Pancreas (tissue), 10 donors: Measurements from ENCODE around the gene PYGL. TPM values are rescaled to one million over a fixed set of nuclear protein-coding genes. Genes with fewer than 3 reads are reported as not detected.
A peak's percentile ranks its signal among the peaks of the same experiment; 100 is the strongest.

Experiments used
- ATAC-seq, 4 donors: fragments of 200-7000 bp; cut with Tn5 transposase; one replicate each; pipeline versions ENCODE4 v1.8.0 to v1.9.1; 2020; ENCODE audit warnings: mild to moderate bottlenecking in 4 of 4, moderate library complexity in 4 of 4
- DNase-seq, 6 donors: peaks; one replicate each; pipeline ENCODE4 v3.0.0-alpha.2; 2020
- FAIRE-seq: peaks from 2 replicates; lab custom pipeline; 2012; peaks lifted over from hg19 to GRCh38; lab: Jason Lieb, UNC
- H3K27ac ChIP-seq, 4 donors: fragments of 200-600 bp; sonication (generic); 1 replicate in 3 of 4; 2 replicates in 1 of 4; pipeline versions ENCODE4 v1.5.0 to v1.8.0; 2020
- H3K27me3 ChIP-seq, 4 donors: fragments of 200-600 bp; one replicate each; pipeline ENCODE4 v1.8.0; 2021
- H3K36me3 ChIP-seq, 3 donors: fragments of 200-600 bp; sonication (generic) in 1 of 3; one replicate each; pipeline versions ENCODE4 v1.5.0 to v1.8.0; 2020 to 2021
- H3K4me1 ChIP-seq, 3 donors: fragments of 200-600 bp; one replicate each; pipeline ENCODE4 v1.8.0; 2021
- H3K4me3 ChIP-seq, 4 donors: fragments of 200-600 bp; sonication (generic) in 2 of 4; one replicate each; pipeline versions ENCODE4 v1.5.0 to v1.8.0; 2020 to 2021
- H3K9me3 ChIP-seq, 4 donors: fragments of 200-600 bp; one replicate each; pipeline ENCODE4 v1.8.0; 2021
- CTCF ChIP-seq, 4 donors: fragments of 200-600 bp; sonication (generic) in 3 of 4; IDR thresholded peaks; one replicate each; pipeline versions ENCODE4 v1.5.0 to v1.8.0; 2021; ENCODE audit warnings: antibody characterized with exemption in 4 of 4
- WGBS, 2 donors: extraction: QIAGEN DNeasy Blood & Tissue Kit; methylation state at CpG; one replicate each; pipeline ENCODE4 v1.1.7; 2013; 5-methylcytosine and 5-hydroxymethylcytosine counted together
- intact Hi-C, 3 donors: fragments of 100-400 bp; cut with DNase I; formaldehyde crosslinking; loops; one replicate each; pipeline versions ENCODE4 v1.11.1 to v1.14.2; 2022
- polyA plus RNA-seq, 2 donors: library from polyadenylated mRNA; stranded (reverse); fragments of 200-250 nt; gene quantifications; one replicate each; pipeline ENCODE4 v1.2.3, GENCODE V29; 2013
- total RNA-seq, 6 donors: library from RNA; stranded (reverse); fragmentation: NEBNext Ultra II Directional in 4 of 6; extraction: Animal tissue kit (Norgen Biotek cat#: 25700) in 4 of 6; gene quantifications; one replicate each; pipeline versions ENCODE4 v1.2.1 to v1.2.4, GENCODE V29; 2021 to 2023
- donor health status: healthy with polysubstance abuse.
- donor health status: DM: no; HTN: no; CAD: no; lungs with moderate emphysema.
- donor health status: DM: no; HTN: no; CAD: no.
- donor health status: control.
- donor health status: control.
- donor health status: Bipolar disorder and iron deficiency.
- donor health status: DM: yes; HTN: yes; CAD: no.
- donor health status: DM: no; HTN: no; CAD: no.
- donor health status: DM: no; HTN: no; CAD: no.
- donor health status: DM: yes; HTN: yes; CAD: no.

The PYGL gene
- total and polyA plus RNA-seq, 8 donors: 2.6 to 17.8 (median 5.4) TPM

- no peaks in the 10 kb centered on the region for H3K9me3 ChIP-seq
- FAIRE-seq: no peak
- WGBS, 2 donors: 41 to 47% methylated on average over 1 of the region's 1 CpG
- peak in 2 of 4 donors; percentile 52 to 63 for ATAC-seq
- H3K36me3 ChIP-seq: no peaks in the 10 kb centered on the region
- intact Hi-C loops: no loop called here
- no peak for DNase-seq
- H3K27ac ChIP-seq: no peak overlapping the region
- H3K4me3 ChIP-seq: no peak overlapping the region
- no peaks in the 10 kb centered on the region for H3K27me3 ChIP-seq
- no peak for TF ChIP-seq CTCF (IDR thresholded peaks at IDR 0.05)
- H3K4me1 ChIP-seq: peaks cover 0 to 3% (median 0%) of the 10 kb centered on the region in 3 donors
Observed at GRCh38 chr14:50932156-50932555, 12.1 kb downstream of the PYGL start.

DNA sequence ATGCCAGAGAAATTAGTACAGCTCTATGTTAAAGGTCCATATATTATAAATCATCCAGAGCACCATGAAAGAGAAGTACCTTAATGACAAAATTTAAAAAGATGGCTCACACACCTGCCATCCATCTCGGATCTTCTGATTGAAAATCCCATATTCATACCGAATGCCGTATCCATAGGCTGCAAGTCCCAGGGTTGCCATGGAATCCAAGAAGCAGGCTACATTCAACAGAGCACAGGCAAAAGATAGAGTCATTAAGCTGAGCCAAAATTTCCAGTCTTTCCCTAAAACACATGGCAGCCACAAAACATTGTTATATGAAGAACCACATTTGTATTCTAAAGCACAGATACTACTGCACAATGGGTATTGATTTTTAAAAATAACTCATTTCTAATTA lies 12.7 kb downstream of the PYGL start:
- H3K36me3 ChIP-seq: no peaks in the 10 kb centered on the region
- H3K27ac ChIP-seq: no peak overlapping the region
- H3K27me3 ChIP-seq: no peaks in the 10 kb centered on the region
- no peak for ATAC-seq
- peaks cover 0 to 3% (median 0%) of the 10 kb centered on the region in 3 donors for H3K4me1 ChIP-seq
- FAIRE-seq: no peak
- intact Hi-C loops: no loop called here
- 91 to 97% methylated on average over 3 of the region's 3 CpGs for WGBS, 2 donors
- no peak for DNase-seq
- TF ChIP-seq CTCF (IDR thresholded peaks at IDR 0.05): no peak
- H3K9me3 ChIP-seq: no peaks in the 10 kb centered on the region
- no peak overlapping the region for H3K4me3 ChIP-seq

GRCh38 chr14:50929506-50929905 lies 14.8 kb downstream of the PYGL start:
- FAIRE-seq (no peak), ATAC-seq (no peak), DNase-seq (no peak)
- Histone ChIP-seq H3K4me3 (no peak overlapping the region), H3K27me3 (no peaks in the 10 kb centered on the region), H3K4me1 (peaks cover 0 to 3% (median 0%) of the 10 kb centered on the region in 3 donors), H3K27ac (no peak overlapping the region), H3K9me3 (no peaks in the 10 kb centered on the region), H3K36me3 (no peaks in the 10 kb centered on the region)
- WGBS, 2 donors: 62 to 87% methylated on average over 2 of the region's 2 CpGs
- TF ChIP-seq CTCF (IDR thresholded peaks at IDR 0.05): no peak
- intact Hi-C loops: no loop called here

- no peak for TF ChIP-seq CTCF (IDR thresholded peaks at IDR 0.05)
- no peaks in the 10 kb centered on the region for H3K36me3 ChIP-seq
- peak in 2 of 4 donors; percentile 71 to 79 for ATAC-seq
- WGBS, 2 donors: 92 to 94% methylated on average over 6 of the region's 6 CpGs
- H3K27me3 ChIP-seq: no peaks in the 10 kb centered on the region
- peaks cover 0 to 3% (median 0%) of the 10 kb centered on the region in 3 donors for H3K4me1 ChIP-seq
- no peak overlapping the region for H3K4me3 ChIP-seq
- intact Hi-C loops: no loop called here
- FAIRE-seq: no peak
- H3K27ac ChIP-seq: no peak overlapping the region
- H3K9me3 ChIP-seq: no peaks in the 10 kb centered on the region
- no peak for DNase-seq
Observed at GRCh38 chr14:50928002-50928635, 16.2 kb downstream of the PYGL start.

DNA sequence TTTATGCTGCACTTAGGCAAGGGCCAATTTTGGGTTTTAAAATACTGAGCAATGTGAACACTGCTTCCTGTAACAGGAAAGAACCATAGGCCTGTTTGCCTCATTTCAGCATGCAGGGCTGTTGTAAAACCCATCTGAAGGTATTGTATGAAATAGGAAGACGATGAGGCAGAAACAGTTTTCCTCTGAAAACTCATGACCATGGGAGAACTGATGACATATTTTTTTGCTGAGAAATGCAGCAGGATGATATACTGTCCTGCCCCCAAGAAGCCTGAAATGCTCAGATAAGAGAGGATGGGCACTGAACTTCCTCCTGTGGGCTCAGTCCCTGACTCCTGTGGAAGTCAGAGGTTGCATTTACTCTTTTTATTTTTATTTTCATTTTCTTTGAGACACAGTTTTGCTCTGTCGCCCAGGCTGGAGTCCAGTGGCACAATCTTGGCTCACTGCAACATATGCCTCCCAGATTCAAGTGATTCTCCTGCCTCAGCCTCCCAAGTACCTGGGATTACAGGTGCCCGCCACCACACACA lies 17.4 kb downstream of the PYGL start:
- DNase-seq (no peak), ATAC-seq (peak in 2 of 4 donors; percentile 53 to 55), FAIRE-seq (no peak)
- no peaks in the 10 kb centered on the region for H3K9me3 ChIP-seq
- no peak overlapping the region for H3K4me3 ChIP-seq
- H3K36me3 ChIP-seq: no peaks in the 10 kb centered on the region
- H3K27ac ChIP-seq: peak overlapping the region in 1 of 4 donors; percentile 5
- intact Hi-C loops: no loop called here
- no peak for TF ChIP-seq CTCF (IDR thresholded peaks at IDR 0.05)
- 84 to 85% methylated on average over 3 of the region's 3 CpGs for WGBS, 2 donors
- peaks cover 0 to under 1% (median 0%) of the 10 kb centered on the region in 3 donors for H3K4me1 ChIP-seq
- no peaks in the 10 kb centered on the region for H3K27me3 ChIP-seq
